Tibial nerve (tissue), 4 donors: Measurements from ENCODE around the gene RARS1. TPM values are rescaled to one million over a fixed set of nuclear protein-coding genes. Genes with fewer than 3 reads are reported as not detected.

Source experiments
- DNase-seq, 2 donors: peaks; one replicate each; pipeline ENCODE4 v3.0.0-alpha.2; 2019; ENCODE audit warnings: low spot score in 2 of 2
- H3K27ac ChIP-seq, 4 donors: fragments of 200-600 bp; sonication (generic) in 3 of 4; one replicate each; pipeline ENCODE4 v1.5.1; 2017 to 2019; ENCODE audit warnings: mild to moderate bottlenecking in 1 of 4
- H3K27me3 ChIP-seq, 2 donors: fragments of 200-600 bp; sonication (generic) in 1 of 2; one replicate each; pipeline versions ENCODE4 v1.5.1 to v1.6.0; 2017 to 2019
- H3K36me3 ChIP-seq, 3 donors: fragments of 200-600 bp; sonication (generic); one replicate each; pipeline ENCODE4 v1.5.1; 2018 to 2019
- H3K4me1 ChIP-seq, 4 donors: fragments of 200-600 bp; sonication (generic) in 3 of 4; one replicate each; pipeline ENCODE4 v1.5.1; 2017 to 2019
- H3K4me3 ChIP-seq, 4 donors: fragments of 200-600 bp; sonication (generic) in 3 of 4; one replicate each; pipeline ENCODE4 v1.5.1; 2017 to 2019; ENCODE audit warnings: mild to moderate bottlenecking in 1 of 4, moderate library complexity in 1 of 4
- H3K9me3 ChIP-seq, 4 donors: fragments of 200-600 bp; sonication (generic) in 3 of 4; one replicate each; pipeline ENCODE4 v1.5.1; 2017 to 2019
- EP300 ChIP-seq, 2 donors: sonication (generic); formaldehyde crosslinking; IDR thresholded peaks; one replicate each; pipeline ENCODE4 v1.6.1; 2017; ENCODE audit warnings: antibody characterized with exemption in 2 of 2, mild to moderate bottlenecking in 1 of 2
- POLR2A ChIP-seq, 2 donors: fragments of 450-650 bp; IDR thresholded peaks; one replicate each; pipeline ENCODE4 v1.6.1; 2017; ENCODE audit warnings: antibody characterized with exemption in 2 of 2, mild to moderate bottlenecking in 2 of 2, moderate library complexity in 2 of 2
- WGBS, 2 donors: methylation state at CpG; one replicate each; pipeline ENCODE4 v1.1.5; 2018; 5-methylcytosine and 5-hydroxymethylcytosine counted together
- total RNA-seq, 4 donors: library from RNA; depleted of rRNA; stranded (reverse); fragments of >200 nt; gene quantifications; one replicate each; pipeline ENCODE4 v1.1.0, GENCODE V29; 2016
- TF ChIP-seq, protein P1 (sequence below), 5 experiments: fragments of 200-600 bp in 3 of 5; fragments of 450-650 bp in 2 of 5; sonication (generic) in 3 of 5; IDR thresholded peaks; one replicate each; pipeline ENCODE4 v1.5.1; 2016 to 2019; ENCODE audit warnings: antibody characterized with exemption in 5 of 5, mild to moderate bottlenecking in 3 of 5, moderate library complexity in 2 of 5

RARS1 gene
- total RNA-seq, 4 donors from 2014 or later: 42.8 to 56.8 (median 52.9) TPM

DNA sequence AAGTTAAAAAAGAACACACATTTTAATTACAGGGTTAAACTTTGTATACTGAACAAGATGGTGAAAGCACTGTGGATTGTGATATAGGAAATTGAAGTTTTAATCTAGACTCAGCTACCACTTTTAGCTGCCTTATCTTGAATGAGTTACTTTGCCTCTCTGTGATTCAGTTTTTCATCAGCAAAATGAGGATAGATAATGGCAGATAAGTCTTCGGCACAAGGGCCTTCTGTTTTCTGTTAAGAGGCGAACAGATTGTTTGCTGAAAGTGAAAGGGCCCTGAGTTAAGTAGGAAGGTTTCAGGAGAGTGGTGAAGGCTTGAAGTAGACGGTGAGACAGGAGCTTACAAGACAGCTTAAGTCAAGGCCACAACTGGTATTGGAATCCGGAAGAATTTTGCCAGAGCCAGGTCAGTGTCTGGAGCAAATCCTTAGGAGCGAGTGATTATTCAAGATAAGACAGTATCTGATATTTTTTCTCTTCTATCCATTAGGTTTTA is 7.8 kb downstream of the RARS1 start:
- H3K4me1 ChIP-seq: peaks cover 0 to 5% (median 0%) of the 10 kb centered on the region in 4 donors
- H3K27me3 ChIP-seq: no peaks in the 10 kb centered on the region
- H3K36me3 ChIP-seq: peaks cover 3 to 98% (median 19%) of the 10 kb centered on the region in 3 donors
- H3K9me3 ChIP-seq: no peaks in the 10 kb centered on the region
- no peak for DNase-seq
- TF ChIP-seq, protein P1, sequence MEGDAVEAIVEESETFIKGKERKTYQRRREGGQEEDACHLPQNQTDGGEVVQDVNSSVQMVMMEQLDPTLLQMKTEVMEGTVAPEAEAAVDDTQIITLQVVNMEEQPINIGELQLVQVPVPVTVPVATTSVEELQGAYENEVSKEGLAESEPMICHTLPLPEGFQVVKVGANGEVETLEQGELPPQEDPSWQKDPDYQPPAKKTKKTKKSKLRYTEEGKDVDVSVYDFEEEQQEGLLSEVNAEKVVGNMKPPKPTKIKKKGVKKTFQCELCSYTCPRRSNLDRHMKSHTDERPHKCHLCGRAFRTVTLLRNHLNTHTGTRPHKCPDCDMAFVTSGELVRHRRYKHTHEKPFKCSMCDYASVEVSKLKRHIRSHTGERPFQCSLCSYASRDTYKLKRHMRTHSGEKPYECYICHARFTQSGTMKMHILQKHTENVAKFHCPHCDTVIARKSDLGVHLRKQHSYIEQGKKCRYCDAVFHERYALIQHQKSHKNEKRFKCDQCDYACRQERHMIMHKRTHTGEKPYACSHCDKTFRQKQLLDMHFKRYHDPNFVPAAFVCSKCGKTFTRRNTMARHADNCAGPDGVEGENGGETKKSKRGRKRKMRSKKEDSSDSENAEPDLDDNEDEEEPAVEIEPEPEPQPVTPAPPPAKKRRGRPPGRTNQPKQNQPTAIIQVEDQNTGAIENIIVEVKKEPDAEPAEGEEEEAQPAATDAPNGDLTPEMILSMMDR (IDR thresholded peaks at IDR 0.05): no peak
- H3K4me3 ChIP-seq: no peak overlapping the region
- WGBS, 2 donors: 88 to 89% methylated on average over 5 of the region's 5 CpGs
- no peak overlapping the region for H3K27ac ChIP-seq

DNA sequence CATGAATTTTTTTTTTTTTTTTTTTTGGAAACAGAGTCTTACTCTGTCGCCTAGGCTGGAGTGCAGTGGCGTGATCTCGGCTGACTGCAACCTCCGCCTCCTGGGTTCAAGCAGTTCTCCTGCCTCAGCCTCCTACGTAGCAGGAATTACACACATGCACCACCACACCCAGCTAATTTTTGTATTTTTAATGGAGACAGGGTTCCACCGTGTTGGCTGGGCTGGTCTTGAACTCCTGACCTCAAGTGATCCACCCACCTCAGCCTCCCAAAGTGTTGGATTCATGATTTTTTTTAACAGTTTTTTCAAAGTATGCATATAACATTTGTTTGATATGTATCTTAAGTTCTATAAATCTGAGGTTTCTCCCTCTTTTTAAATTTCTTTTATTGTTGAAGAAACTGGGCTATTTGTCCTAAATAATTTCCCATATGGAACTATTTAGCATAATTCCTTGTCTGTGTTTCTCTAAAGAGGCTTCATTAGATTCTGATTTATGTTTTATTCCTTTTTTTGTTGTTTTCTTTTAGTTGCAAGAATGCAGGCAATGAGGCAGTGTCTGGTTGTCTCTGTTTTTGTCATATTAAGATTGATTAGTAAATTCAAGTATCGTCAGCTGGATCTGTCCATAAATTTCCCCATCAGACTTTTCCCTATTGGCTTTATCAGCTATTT is 16.4 kb downstream of the RARS1 start:
- H3K4me1 ChIP-seq: no peaks in the 10 kb centered on the region
- 73 to 80% methylated on average over 7 of the region's 7 CpGs for WGBS, 2 donors
- H3K27me3 ChIP-seq: no peaks in the 10 kb centered on the region
- peaks cover 0 to 96% (median 2%) of the 10 kb centered on the region in 3 donors for H3K36me3 ChIP-seq
- no peak overlapping the region for H3K4me3 ChIP-seq
- DNase-seq: no peak
- no peak overlapping the region for H3K27ac ChIP-seq
- H3K9me3 ChIP-seq: no peaks in the 10 kb centered on the region
- TF ChIP-seq POLR2A (IDR thresholded peaks at IDR 0.05) (no peak), EP300 (IDR thresholded peaks at IDR 0.05) (no peak)
- TF ChIP-seq, protein P1 (IDR thresholded peaks at IDR 0.05): no peak

DNA sequence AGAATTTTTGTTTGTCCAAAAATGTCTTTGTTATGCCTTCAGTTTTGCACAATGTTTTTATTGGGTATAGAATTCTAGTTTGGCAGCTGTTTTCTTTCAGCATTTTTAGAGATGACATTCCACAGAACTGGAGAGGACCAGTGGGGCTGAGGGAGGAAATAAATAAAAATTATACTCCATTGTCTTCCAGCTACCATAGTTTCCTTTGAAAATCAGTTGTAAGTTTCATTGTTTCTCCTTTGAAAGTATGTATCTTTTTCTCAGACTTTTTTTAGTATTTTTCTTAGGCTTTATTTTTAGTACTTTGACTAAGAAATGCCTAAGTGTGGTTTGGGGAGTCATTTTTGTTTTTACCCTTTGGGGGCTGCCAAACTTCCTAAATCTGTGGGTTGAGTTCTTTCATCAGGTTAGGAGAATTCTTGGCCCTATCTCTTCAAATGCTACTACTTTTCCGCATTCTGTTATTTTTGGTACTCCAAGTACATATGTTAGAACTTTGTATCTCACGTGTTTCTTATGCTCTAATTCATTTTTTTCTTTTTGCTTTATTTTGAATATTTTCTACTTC is 27.7 kb downstream of the RARS1 start:
- H3K36me3 ChIP-seq: peaks cover 0 to 100% (median 41%) of the 10 kb centered on the region in 3 donors
- TF ChIP-seq EP300 (IDR thresholded peaks at IDR 0.05) (no peak), POLR2A (IDR thresholded peaks at IDR 0.05) (no peak)
- TF ChIP-seq, protein P1 (IDR thresholded peaks at IDR 0.05): no peak
- no peak overlapping the region for H3K27ac ChIP-seq
- WGBS, 2 donors: 98 to 99% methylated on average over 2 of the region's 2 CpGs
- H3K4me3 ChIP-seq: no peak overlapping the region
- DNase-seq: no peak
- H3K4me1 ChIP-seq: no peaks in the 10 kb centered on the region
- peaks cover 0 to 18% (median 7%) of the 10 kb centered on the region in 4 donors for H3K9me3 ChIP-seq
- H3K27me3 ChIP-seq: no peaks in the 10 kb centered on the region

DNA sequence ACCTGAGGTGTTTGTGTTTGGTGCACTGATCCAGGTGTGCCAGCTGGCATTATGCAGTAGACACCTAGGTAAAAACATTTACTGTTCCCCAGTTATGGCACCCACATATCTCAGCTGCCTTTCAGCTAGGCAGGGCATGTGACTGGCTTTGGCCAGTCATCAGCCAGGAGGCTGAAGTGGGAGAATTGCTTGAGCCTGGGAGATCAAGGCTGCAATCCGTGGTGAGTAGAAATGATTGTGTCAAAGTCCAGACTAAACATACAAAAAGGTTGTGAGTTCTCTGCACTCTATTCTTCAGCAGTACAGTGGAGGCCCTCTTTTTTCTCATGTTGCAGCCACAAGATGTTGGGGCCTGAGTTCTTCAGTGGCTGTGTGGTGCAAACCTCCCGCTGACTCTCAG is 39.6 kb downstream of the RARS1 start:
- Histone ChIP-seq H3K27ac (no peak overlapping the region), H3K4me3 (no peak overlapping the region), H3K27me3 (peaks cover 0 to 18% of the 10 kb centered on the region in 2 donors), H3K4me1 (peaks cover 0 to 10% (median 3%) of the 10 kb centered on the region in 4 donors), H3K36me3 (peaks cover 0 to 19% (median 0%) of the 10 kb centered on the region in 3 donors), H3K9me3 (peaks cover 0 to 3% (median 0%) of the 10 kb centered on the region in 4 donors)
- WGBS, 2 donors: 74 to 75% methylated on average over 2 of the region's 2 CpGs
- no peak for DNase-seq
- TF ChIP-seq EP300 (IDR thresholded peaks at IDR 0.05) (no peak), POLR2A (IDR thresholded peaks at IDR 0.05) (no peak)
- TF ChIP-seq, protein P1 (IDR thresholded peaks at IDR 0.05): no peak

DNA sequence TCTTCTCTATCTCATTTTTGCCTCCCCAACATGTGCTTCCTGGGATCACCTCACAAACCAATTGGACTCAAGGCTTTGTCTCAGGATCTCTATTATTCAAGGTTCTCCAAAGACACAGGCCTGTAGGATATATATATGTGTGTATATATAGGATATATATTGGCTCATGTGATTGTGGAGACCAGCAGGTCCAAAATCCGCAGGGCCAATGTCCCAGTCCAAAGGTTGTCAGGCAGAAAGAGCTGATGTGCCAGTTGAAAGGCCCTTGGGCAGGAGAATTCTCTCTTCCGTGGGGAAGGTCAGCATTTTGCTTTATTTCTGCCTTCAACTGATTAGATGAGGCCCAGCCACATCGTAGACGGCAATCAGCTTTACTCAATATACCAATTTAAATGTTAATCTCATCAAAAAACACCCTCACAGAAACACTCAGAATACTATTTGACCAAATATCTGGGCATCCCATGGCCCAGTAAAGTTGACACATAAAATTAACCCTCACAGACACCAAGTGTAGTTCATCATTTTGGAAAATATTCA is 41.6 kb downstream of the RARS1 start:
- WGBS, 2 donors: 85 to 90% methylated on average over 4 of the region's 4 CpGs
- Histone ChIP-seq H3K27me3 (peaks cover 0 to 38% of the 10 kb centered on the region in 2 donors), H3K9me3 (peaks cover 0 to 3% (median 0%) of the 10 kb centered on the region in 4 donors), H3K36me3 (peaks cover 0 to 12% (median 0%) of the 10 kb centered on the region in 3 donors), H3K27ac (no peak overlapping the region), H3K4me1 (peaks cover 0 to 10% (median 3%) of the 10 kb centered on the region in 4 donors), H3K4me3 (no peak overlapping the region)
- DNase-seq: no peak
- TF ChIP-seq POLR2A (IDR thresholded peaks at IDR 0.05): no peak
- TF ChIP-seq, protein P1 (IDR thresholded peaks at IDR 0.05): no peak
- no peak for TF ChIP-seq EP300 (IDR thresholded peaks at IDR 0.05)
